HepG2 (cell line): Measurements from ENCODE around the gene IBA57. TPM values are rescaled to one million over a fixed set of nuclear protein-coding genes. Genes with fewer than 3 reads are reported as not detected.

Source experiments
- AFF4 ChIP-seq: sonication (generic); formaldehyde crosslinking; IDR thresholded peaks from 2 replicates; pipeline ENCODE4 v1.4.0; 2020; ENCODE audit warnings: missing genetic modification reagents
- ATF6 ChIP-seq: sonication (generic); formaldehyde crosslinking; conservative IDR thresholded peaks from 2 replicates; pipeline ENCODE4 v1.4.0; 2020; ENCODE audit warnings: missing genetic modification reagents
- BCLAF1 ChIP-seq: fragments of 450-650 bp; IDR thresholded peaks from 2 replicates; pipeline ENCODE4 v1.6.1; 2017; ENCODE audit warnings: mild to moderate bottlenecking
- KDM4B ChIP-seq: sonication (generic); formaldehyde crosslinking; IDR thresholded peaks from 2 replicates; pipeline ENCODE4 v1.4.0; 2020; ENCODE audit warnings: missing genetic modification reagents
- KLF6 ChIP-seq: IDR thresholded peaks from 2 replicates; pipeline ENCODE4 v1.8.0; 2016; ENCODE audit warnings: missing biosample characterization, missing genetic modification reagents
- MEF2D ChIP-seq: sonication (generic); formaldehyde crosslinking; IDR thresholded peaks from 2 replicates; pipeline ENCODE4 v1.5.1; 2020; ENCODE audit warnings: mild to moderate bottlenecking, missing genetic modification reagents
- MEIS1 ChIP-seq: sonication (generic); formaldehyde crosslinking; IDR thresholded peaks from 2 replicates; pipeline ENCODE4 v1.9.0; 2021; ENCODE audit warnings: mild to moderate bottlenecking, missing genetic modification reagents, moderate library complexity, borderline replicate concordance
- MTERF4 ChIP-seq: sonication (generic); formaldehyde crosslinking; IDR thresholded peaks from 2 replicates; pipeline ENCODE4 v1.8.0; 2023; ENCODE audit warnings: mild to moderate bottlenecking, missing genetic modification reagents
- NR2F6 ChIP-seq, 2 experiments: IDR thresholded peaks; 2 replicates each; pipeline ENCODE4 v1.6.1; 2016; ENCODE audit warnings: antibody characterized with exemption in 1 of 2, mild to moderate bottlenecking in 1 of 2
- RAD21 ChIP-seq: fragments of 450-650 bp; formaldehyde crosslinking; IDR thresholded peaks from 2 replicates; pipeline ENCODE4 v1.5.0; 2020; ENCODE audit warnings: mild to moderate bottlenecking
- RNF219 ChIP-seq: sonication (generic); formaldehyde crosslinking; IDR thresholded peaks from 2 replicates; pipeline ENCODE4 v1.5.0; 2020; ENCODE audit warnings: mild to moderate bottlenecking, missing genetic modification reagents
- SSRP1 ChIP-seq: IDR thresholded peaks from 2 replicates; pipeline ENCODE4 v1.6.1; 2016; ENCODE audit warnings: control low read depth
- TBX2 ChIP-seq: sonication (generic); formaldehyde crosslinking; IDR thresholded peaks from 2 replicates; pipeline ENCODE4 v1.5.0; 2020; ENCODE audit warnings: missing genetic modification reagents, mild to moderate bottlenecking, borderline replicate concordance
- ZNF549 ChIP-seq: sonication (generic); formaldehyde crosslinking; IDR thresholded peaks from 2 replicates; pipeline ENCODE4 v1.5.0; 2020; ENCODE audit warnings: missing genetic modification reagents
- ZNF709 ChIP-seq: sonication (generic); formaldehyde crosslinking; IDR thresholded peaks from 2 replicates; pipeline ENCODE4 v1.5.0; 2020; ENCODE audit warnings: mild to moderate bottlenecking, missing genetic modification reagents
- ZNF737 ChIP-seq: sonication (generic); formaldehyde crosslinking; IDR thresholded peaks from 2 replicates; pipeline ENCODE4 v1.5.0; 2020; ENCODE audit warnings: missing genetic modification reagents, mild to moderate bottlenecking, borderline replicate concordance
- ZNF75D ChIP-seq: sonication (generic); formaldehyde crosslinking; IDR thresholded peaks from 2 replicates; pipeline ENCODE4 v1.8.1; 2023; ENCODE audit warnings: missing genetic modification reagents, mild to moderate bottlenecking, borderline replicate concordance
- polyA plus RNA-seq, 8 experiments: library from polyadenylated mRNA; depleted of rRNA in 3 of 8; stranded (reverse) in 7 of 8; unstranded in 1 of 8; fragments of >200 nt; fragmentation: Illumina TruSeq in 4 of 8; extraction: Trizol in 4 of 8; gene quantifications; 2 replicates each; pipeline versions ENCODE4 v1.2.1 to v1.2.3, GENCODE V29; 2011 to 2016; ENCODE audit warnings: low read depth in 4 of 8, missing spikeins in 1 of 8, mixed read lengths in 1 of 8; ENCODE audit not compliant: insufficient read depth in 1 of 8
- total RNA-seq, 5 experiments: library from RNA; depleted of rRNA; stranded (reverse); fragments of >200 nt; fragmentation: Illumina TruSeq; extraction: Trizol; gene quantifications; 2 replicates each; pipeline ENCODE4 v1.2.3, GENCODE V29; 2016; ENCODE audit warnings: low read depth in 1 of 5

IBA57 gene
- total and polyA plus RNA-seq, 2 of the 13 experiments (the other 11 are each of a cell fraction or from before 2014, with no cell fraction given): 2.3 to 10.2 TPM

- TF ChIP-seq AFF4 (CRISPR knock-in tag) (no peak), BCLAF1 (no peak), ZNF737 (CRISPR knock-in tag) (no peak), MTERF4 (peak; percentile 50; the same call in 1 of the 2 replicates), MEIS1 (CRISPR knock-in tag) (peak; percentile 85; the same call in 1 of the 2 replicates), SSRP1 (CRISPR knock-in tag) (no peak), KDM4B (CRISPR knock-in tag) (0 out of 2 replicates have a peak, but pooled peaks have one; percentile 18), ZNF75D (no peak), MEF2D (CRISPR knock-in tag) (0 out of 2 replicates have a peak, but pooled peaks have one; percentile 16), ZNF549 (CRISPR knock-in tag) (no peak), NR2F6 (IDR thresholded peaks at IDR 0.05) (no peak), NR2F6 (CRISPR knock-in tag; IDR thresholded peaks at IDR 0.05) (0 out of 2 replicates have a peak, but pooled peaks have one; percentile 40), ATF6 (no peak), RNF219 (no peak), ZNF709 (CRISPR knock-in tag) (no peak), KLF6 (CRISPR knock-in tag) (no peak), TBX2 (CRISPR knock-in tag) (peak; percentile 33; the same call in 1 of the 2 replicates), RAD21 (CRISPR knock-in tag) (peak; percentile 17; the same call in 1 of the 2 replicates)
These were observed 749 bp downstream of the IBA57 start (continued) for GRCh38 chr1:228166170-228166936.
